ENCODE data around the gene SLC7A6. TPM values are rescaled to one million over a fixed set of nuclear protein-coding genes. Genes with fewer than 3 reads are reported as not detected.
A peak's percentile ranks its signal among the peaks of the same experiment; 100 is the strongest.

The SLC7A6 gene
- total and polyA plus RNA-seq, 10 of the 15 experiments (the other 5 are each of a cell fraction or from before 2014, with no cell fraction given), result 8.2 to 60.4 (median 28.6) TPM

DNA sequence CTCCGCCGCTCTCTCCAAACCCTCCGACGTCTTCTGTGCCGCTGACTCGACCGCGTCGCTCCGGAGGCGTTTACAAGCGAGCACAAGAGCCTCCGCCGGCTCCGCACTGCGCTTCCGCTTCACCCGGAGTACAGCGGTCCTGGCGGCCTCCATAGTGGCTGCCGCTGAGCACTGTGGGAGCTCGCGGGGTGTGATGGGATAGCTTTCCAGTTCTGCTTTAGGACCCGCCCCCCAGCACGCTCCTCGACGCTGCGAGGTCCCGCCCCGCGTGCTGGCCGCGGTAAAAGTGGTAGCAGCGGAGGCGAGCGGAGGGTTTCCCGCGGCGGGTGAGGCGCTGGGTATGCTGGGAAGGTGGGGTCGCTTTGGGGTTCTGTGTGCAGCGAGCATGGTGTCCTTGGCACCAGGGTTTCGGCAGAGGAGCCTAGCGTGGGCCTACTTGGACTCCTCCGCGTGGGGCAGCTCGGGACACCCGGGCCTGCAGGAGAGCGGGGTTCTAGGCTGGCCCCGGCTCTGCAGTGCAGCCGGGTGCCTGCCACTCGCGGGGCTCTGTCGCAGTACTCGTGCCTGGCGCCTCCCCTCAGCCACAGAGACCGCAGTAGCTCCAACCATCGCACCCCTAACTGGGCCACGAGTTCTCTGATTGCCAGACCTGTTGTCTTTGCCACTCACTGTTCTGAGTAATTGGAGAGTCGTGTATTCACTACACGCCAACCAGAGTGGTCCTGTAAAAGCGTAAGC lies 46.6 kb downstream of the SLC7A6 start, which contains the start of the genes PRMT7 and SLC7A6OS:
TSS of gene PRMT7 (plus strand) at position 246 of the 738 bp plus-strand sequence. CDS start 4,961 bp downstream, outside the sequence.
TSS of gene SLC7A6OS (minus strand) at position 173 of the 738 bp plus-strand sequence. CDS start at position 153, 20 bp downstream.
- Histone ChIP-seq H3K9me3 (replicated peaks; ENCODE audit: control insufficient read depth, insufficient read depth, low read length) (no peaks in the 10 kb centered on the region), H3K4me3 (peak within 1 kb of the TSS; percentile 95), H4K20me1 (ENCODE audit: control insufficient read depth, insufficient read depth) (no peaks in the 10 kb centered on the region), H3K36me3 (ENCODE audit: control insufficient read depth in 2 of 2, insufficient read depth in 2 of 2, low read length in 1 of 2) (peaks cover 2 to 18% of the 10 kb centered on the region in 2 experiments; a peak in 3 of 4 replicates), H3K9ac (ENCODE audit: control insufficient read depth, insufficient read depth, low read length) (peak within 1 kb of the TSS; percentile 74), H3K79me2 (ENCODE audit: control insufficient read depth, insufficient read depth, low read length) (peaks cover 51% of the 10 kb centered on the region), H2AFZ (ENCODE audit: control insufficient read depth, low read depth, low read length) (peak within 1 kb of the TSS; percentile 95), H3K27ac (ENCODE audit: control insufficient read depth, insufficient read depth) (peak within 1 kb of the TSS; percentile 79), H3K4me2 (ENCODE audit: control insufficient read depth, insufficient read depth) (peak within 1 kb of the TSS; percentile 92), H3K27me3 (replicated peaks in 1 of 2; ENCODE audit: control insufficient read depth in 2 of 2, insufficient read depth in 2 of 2, low read length in 1 of 2) (no peaks in the 10 kb centered on the region), H3K4me1 (ENCODE audit: control insufficient read depth, insufficient read depth, low read length) (0 out of 2 replicates have a peak, but pooled peaks cover 3% of the 10 kb centered on the region)
- ATAC-seq (peak; percentile 99), FAIRE-seq (peak; percentile 95), DNase-seq (ENCODE audit: low read depth, low spot score) (peak; percentile 65)
- ChIA-PET SMC1A (ENCODE audit: uncharacterized antibody, unreplicated experiment) (interaction anchor here (0.9 to 2.4 kb wide), 13 partner anchors 8 to 70 kb away, joined by 3 to 20 read pairs (median 5); partner anchors contain the start of gene SLC7A6), CTCF (interaction anchor here (0.8 to 2.4 kb wide), 10 partner anchors 9 to 53 kb away, joined by 3 to 60 read pairs (median 4); partner anchors contain the start of gene SLC7A6), POLR2A (interaction anchor here (1.0 to 3.8 kb wide), 13 partner anchors 8 to 52 kb away, joined by 3 to 20 read pairs (median 5); partner anchors contain the start of gene SLC7A6), RAD21 (ENCODE audit: unreplicated experiment) (interaction anchor here (0.8 to 2.2 kb wide), 12 partner anchors 8 to 160 kb away, joined by 3 to 52 read pairs (median 5); partner anchors contain the start of gene SLC7A6)
- intact Hi-C loops (cut with micrococcal nuclease; ENCODE audit: unreplicated experiment) (loop anchor here (2.0 kb wide), 1 partner anchor 46 kb away; the partner anchor contains the start of gene SLC7A6), in situ Hi-C loops (cut with MboI) (no loop called here)
- WGBS (ENCODE audit: insufficient coverage, insufficient replicate concordance, low lambda C conversion rate, missing lambda C conversion rate), result under 1% methylated on average over 62 of the region's 62 CpGs
- BruUV-seq (replicated peaks), result TSS peak; percentile 56
- TF ChIP-seq CEBPB (IDR thresholded peaks at IDR 0.05; ENCODE audit: borderline replicate concordance in 1 of 2, low read depth in 2 of 2, low read length in 2 of 2) (no peak), POLR2A (IDR thresholded peaks at IDR 0.05; ENCODE audit: low read depth, low read length) (peak; percentile 98), GATAD2B (conservative IDR thresholded peaks at IDR 0.05; ENCODE audit: low read depth) (peak; percentile 63), CHD1 (IDR thresholded peaks at IDR 0.05; ENCODE audit: low read depth, low read length) (no peak), HDGF (IDR thresholded peaks at IDR 0.05) (peak; percentile 80), MXI1 (IDR thresholded peaks at IDR 0.05; ENCODE audit: low read depth, low read length) (peak; percentile 88; the same call in 1 of the 2 replicates), GABPA (IDR thresholded peaks at IDR 0.05; ENCODE audit: low read depth) (0 out of 2 replicates have a peak, but pooled peaks have one; percentile 51), BRCA1 (IDR thresholded peaks at IDR 0.05; ENCODE audit: low read depth, low read length) (no peak), NR2C2 (IDR thresholded peaks at IDR 0.05; ENCODE audit: borderline replicate concordance, control insufficient read depth, insufficient read length, low read depth) (no peak), ZZZ3 (IDR thresholded peaks at IDR 0.05; ENCODE audit: control insufficient read depth, insufficient read length, low read depth) (no peak), RAD21 (IDR thresholded peaks at IDR 0.05; ENCODE audit: insufficient read depth, low read depth, low read length) (0 out of 2 replicates have a peak, but pooled peaks have one; percentile 8)
- TF ChIP-seq, protein P1, sequence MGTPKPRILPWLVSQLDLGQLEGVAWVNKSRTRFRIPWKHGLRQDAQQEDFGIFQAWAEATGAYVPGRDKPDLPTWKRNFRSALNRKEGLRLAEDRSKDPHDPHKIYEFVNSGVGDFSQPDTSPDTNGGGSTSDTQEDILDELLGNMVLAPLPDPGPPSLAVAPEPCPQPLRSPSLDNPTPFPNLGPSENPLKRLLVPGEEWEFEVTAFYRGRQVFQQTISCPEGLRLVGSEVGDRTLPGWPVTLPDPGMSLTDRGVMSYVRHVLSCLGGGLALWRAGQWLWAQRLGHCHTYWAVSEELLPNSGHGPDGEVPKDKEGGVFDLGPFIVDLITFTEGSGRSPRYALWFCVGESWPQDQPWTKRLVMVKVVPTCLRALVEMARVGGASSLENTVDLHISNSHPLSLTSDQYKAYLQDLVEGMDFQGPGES (IDR thresholded peaks at IDR 0.05), result no peak
- TF ChIP-seq, protein P2, sequence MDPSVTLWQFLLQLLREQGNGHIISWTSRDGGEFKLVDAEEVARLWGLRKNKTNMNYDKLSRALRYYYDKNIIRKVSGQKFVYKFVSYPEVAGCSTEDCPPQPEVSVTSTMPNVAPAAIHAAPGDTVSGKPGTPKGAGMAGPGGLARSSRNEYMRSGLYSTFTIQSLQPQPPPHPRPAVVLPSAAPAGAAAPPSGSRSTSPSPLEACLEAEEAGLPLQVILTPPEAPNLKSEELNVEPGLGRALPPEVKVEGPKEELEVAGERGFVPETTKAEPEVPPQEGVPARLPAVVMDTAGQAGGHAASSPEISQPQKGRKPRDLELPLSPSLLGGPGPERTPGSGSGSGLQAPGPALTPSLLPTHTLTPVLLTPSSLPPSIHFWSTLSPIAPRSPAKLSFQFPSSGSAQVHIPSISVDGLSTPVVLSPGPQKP (IDR thresholded peaks at IDR 0.05; ENCODE audit: low read depth, low read length), result peak; percentile 69
- TF ChIP-seq, protein P3, sequence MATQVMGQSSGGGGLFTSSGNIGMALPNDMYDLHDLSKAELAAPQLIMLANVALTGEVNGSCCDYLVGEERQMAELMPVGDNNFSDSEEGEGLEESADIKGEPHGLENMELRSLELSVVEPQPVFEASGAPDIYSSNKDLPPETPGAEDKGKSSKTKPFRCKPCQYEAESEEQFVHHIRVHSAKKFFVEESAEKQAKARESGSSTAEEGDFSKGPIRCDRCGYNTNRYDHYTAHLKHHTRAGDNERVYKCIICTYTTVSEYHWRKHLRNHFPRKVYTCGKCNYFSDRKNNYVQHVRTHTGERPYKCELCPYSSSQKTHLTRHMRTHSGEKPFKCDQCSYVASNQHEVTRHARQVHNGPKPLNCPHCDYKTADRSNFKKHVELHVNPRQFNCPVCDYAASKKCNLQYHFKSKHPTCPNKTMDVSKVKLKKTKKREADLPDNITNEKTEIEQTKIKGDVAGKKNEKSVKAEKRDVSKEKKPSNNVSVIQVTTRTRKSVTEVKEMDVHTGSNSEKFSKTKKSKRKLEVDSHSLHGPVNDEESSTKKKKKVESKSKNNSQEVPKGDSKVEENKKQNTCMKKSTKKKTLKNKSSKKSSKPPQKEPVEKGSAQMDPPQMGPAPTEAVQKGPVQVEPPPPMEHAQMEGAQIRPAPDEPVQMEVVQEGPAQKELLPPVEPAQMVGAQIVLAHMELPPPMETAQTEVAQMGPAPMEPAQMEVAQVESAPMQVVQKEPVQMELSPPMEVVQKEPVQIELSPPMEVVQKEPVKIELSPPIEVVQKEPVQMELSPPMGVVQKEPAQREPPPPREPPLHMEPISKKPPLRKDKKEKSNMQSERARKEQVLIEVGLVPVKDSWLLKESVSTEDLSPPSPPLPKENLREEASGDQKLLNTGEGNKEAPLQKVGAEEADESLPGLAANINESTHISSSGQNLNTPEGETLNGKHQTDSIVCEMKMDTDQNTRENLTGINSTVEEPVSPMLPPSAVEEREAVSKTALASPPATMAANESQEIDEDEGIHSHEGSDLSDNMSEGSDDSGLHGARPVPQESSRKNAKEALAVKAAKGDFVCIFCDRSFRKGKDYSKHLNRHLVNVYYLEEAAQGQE (IDR thresholded peaks at IDR 0.05; ENCODE audit: low read depth, low read length), result no peak
- TF ChIP-seq, protein P4, sequence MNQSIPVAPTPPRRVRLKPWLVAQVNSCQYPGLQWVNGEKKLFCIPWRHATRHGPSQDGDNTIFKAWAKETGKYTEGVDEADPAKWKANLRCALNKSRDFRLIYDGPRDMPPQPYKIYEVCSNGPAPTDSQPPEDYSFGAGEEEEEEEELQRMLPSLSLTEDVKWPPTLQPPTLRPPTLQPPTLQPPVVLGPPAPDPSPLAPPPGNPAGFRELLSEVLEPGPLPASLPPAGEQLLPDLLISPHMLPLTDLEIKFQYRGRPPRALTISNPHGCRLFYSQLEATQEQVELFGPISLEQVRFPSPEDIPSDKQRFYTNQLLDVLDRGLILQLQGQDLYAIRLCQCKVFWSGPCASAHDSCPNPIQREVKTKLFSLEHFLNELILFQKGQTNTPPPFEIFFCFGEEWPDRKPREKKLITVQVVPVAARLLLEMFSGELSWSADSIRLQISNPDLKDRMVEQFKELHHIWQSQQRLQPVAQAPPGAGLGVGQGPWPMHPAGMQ (IDR thresholded peaks at IDR 0.05; ENCODE audit: borderline replicate concordance), result 0 out of 2 replicates have a peak, but pooled peaks have one; percentile 20

All from GM12878 (cell line).